PC-9 (cell line): ENCODE results near the gene METTL22. TPM values are rescaled to one million over a fixed set of nuclear protein-coding genes. Genes with fewer than 3 reads are reported as not detected.

Experiments
- BruUV-seq: library from RNA; stranded (reverse); fragments of 400-500 nt; replicated peaks from 2 replicates; lab custom pipeline; 2021; lab: Mats Ljungman, UMichigan
- CTCF ChIA-PET: fragments of 300-600 bp; sonication (Branson Sonifier 250); formaldehyde crosslinking; loops from one replicate; lab custom pipeline; 2022; ENCODE audit warnings: antibody characterized with exemption; lab: Charles Lee
- POLR2A ChIA-PET: fragments of 300-600 bp; sonication (Branson Sonifier 250); formaldehyde crosslinking; loops from one replicate; lab custom pipeline; 2022; ENCODE audit warnings: antibody characterized with exemption; ENCODE audit not compliant: unreplicated experiment; lab: Charles Lee
- DNase-seq, 2 experiments: peaks; one replicate each; pipeline versions ENCODE4 v3.0.0 to v3.0.0-alpha.2; 2015 to 2022; ENCODE audit warnings: mixed read lengths in 1 of 2
- H2AFZ ChIP-seq: fragments of 200-600 bp; sonication (generic); 2 replicates; pipeline ENCODE4 v1.8.1; 2017; ENCODE audit warnings: antibody characterized with exemption
- H3F3A ChIP-seq: fragments of 200-600 bp; sonication (generic); 2 replicates; pipeline ENCODE4 v1.8.1; 2017; ENCODE audit warnings: antibody characterized with exemption, mild to moderate bottlenecking, low read depth; ENCODE audit not compliant: insufficient read depth
- H3K27ac ChIP-seq: fragments of 200-600 bp; sonication (generic); 2 replicates; pipeline ENCODE4 v1.6.1; 2016; ENCODE audit warnings: mixed run types
- H3K27me3 ChIP-seq: fragments of 200-600 bp; sonication (generic); 2 replicates; pipeline ENCODE4 v1.6.1; 2016; ENCODE audit warnings: low read depth, mixed run types; ENCODE audit not compliant: insufficient read depth
- H3K36me3 ChIP-seq: fragments of 200-600 bp; sonication (generic); 2 replicates; pipeline ENCODE4 v1.6.1; 2016; ENCODE audit warnings: low read depth, mixed run types
- H3K4me1 ChIP-seq: fragments of 200-600 bp; sonication (generic); replicated peaks from 2 replicates; pipeline ENCODE4 v1.6.1; 2016; ENCODE audit warnings: mixed run types; ENCODE audit not compliant: insufficient read depth
- H3K4me2 ChIP-seq: fragments of 200-600 bp; sonication (generic); 2 replicates; pipeline ENCODE4 v1.6.1; 2017; ENCODE audit warnings: mixed run types
- H3K4me3 ChIP-seq: fragments of 200-600 bp; sonication (generic); 2 replicates; pipeline ENCODE4 v1.6.1; 2016; ENCODE audit warnings: mixed run types
- H3K79me2 ChIP-seq: fragments of 200-600 bp; sonication (generic); 2 replicates; pipeline ENCODE4 v1.6.1; 2017; ENCODE audit warnings: low read depth, mixed run types
- H3K9me2 ChIP-seq: fragments of 200-600 bp; sonication (generic); 2 replicates; pipeline ENCODE4 v1.8.1; 2017; ENCODE audit warnings: mild to moderate bottlenecking; ENCODE audit not compliant: insufficient read depth
- H3K9me3 ChIP-seq: fragments of 200-600 bp; sonication (generic); 2 replicates; pipeline ENCODE4 v1.8.1; 2016; ENCODE audit warnings: low read depth; ENCODE audit not compliant: insufficient read depth
- H4K20me1 ChIP-seq: fragments of 200-600 bp; sonication (generic); 2 replicates; pipeline ENCODE4 v1.8.1; 2017; ENCODE audit not compliant: insufficient read depth
- EZH2 ChIP-seq: fragments of 200-600 bp; sonication (generic); IDR thresholded peaks from 2 replicates; pipeline ENCODE4 v1.8.0; 2017; ENCODE audit warnings: antibody characterized with exemption, low read depth
- intact Hi-C: fragments of 100-400 bp; cut with micrococcal nuclease; formaldehyde crosslinking; loops from one replicate; pipeline ENCODE4 v1.10.0; 2022; ENCODE audit not compliant: unreplicated experiment
- total RNA-seq: library from RNA; stranded (reverse); gene quantifications from 2 replicates; pipeline ENCODE4 v1.2.3, GENCODE V29; 2021
- TF ChIP-seq, protein P1 (sequence below): fragments of 200-600 bp; sonication (generic); conservative IDR thresholded peaks from 2 replicates; pipeline ENCODE4 v1.6.1; 2017; ENCODE audit warnings: mixed run types, antibody characterized with exemption, mild to moderate bottlenecking, moderate library complexity

The METTL22 gene
- total RNA-seq, 1 experiment from 2014 or later, result 62.2 TPM

DNA sequence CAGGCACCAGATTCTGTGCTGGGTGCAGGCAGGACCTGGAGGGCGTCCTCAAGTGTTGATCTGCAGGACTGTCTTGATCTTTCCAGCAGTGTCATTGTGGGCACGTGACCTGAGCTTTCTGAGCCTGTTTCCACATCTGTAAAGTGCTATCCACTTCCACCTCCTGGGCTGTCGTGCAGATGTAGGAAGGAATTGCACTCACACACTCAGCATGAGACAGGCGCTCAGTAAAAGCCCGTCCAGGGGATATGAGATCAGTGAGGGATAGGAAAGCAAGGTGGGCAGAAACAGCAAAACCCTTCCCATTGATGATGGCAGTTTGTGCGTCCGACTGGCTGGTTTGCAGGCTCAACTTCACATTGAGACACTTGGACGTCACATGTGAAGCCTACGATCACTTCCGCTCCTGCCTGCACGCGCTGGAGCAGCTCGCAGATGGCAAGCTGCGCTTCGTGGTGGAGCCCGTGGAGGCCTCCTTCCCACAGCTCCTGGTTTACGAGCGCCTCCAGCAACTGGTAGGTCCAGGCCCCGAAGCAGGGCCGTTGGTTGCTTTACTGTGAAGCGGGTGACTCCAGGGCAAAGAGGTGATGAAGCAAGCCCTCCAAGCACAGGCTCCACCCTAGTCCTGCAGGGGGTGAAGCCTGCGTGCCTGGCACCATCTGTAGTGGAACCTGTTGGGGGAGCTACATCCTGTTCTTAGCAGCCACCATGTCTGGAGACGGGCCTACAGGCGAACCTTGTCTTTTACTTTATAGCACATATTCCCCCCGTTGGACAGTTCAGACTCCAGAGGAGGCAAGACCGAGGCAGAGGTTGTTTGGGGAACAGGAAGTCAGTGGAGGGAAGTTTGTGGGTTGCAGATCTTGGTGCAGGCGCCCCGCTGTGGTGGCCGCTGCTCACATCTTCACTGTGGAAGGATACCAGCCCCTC, 23.0 kb downstream of the METTL22 start:
- CTCF ChIA-PET, result no interaction called here
- no TSS peak for BruUV-seq
- no peak overlapping the region for H3K27ac ChIP-seq

DNA sequence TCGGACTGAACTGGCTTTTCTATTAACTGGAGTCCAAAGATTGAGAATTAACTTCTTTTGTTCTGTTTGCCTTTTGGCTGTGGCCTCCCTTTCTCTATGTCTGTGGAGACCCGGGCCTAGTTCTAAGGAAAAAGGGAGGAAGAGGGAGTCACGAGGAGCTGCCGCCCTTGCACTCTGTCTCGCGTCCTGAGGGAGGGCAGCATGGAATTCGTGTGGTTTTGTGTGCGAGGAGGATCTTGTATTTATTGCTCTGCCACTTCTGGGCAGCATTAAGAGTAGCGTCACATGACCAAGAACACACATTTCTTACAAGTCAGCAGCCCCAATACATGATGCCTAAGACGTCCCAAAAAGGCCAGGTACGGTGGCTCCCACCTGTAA, 23.6 kb downstream of the METTL22 start:
- Histone ChIP-seq H3K9me2 (no peaks in the 10 kb centered on the region), H3F3A (no peaks in the 10 kb centered on the region), H4K20me1 (no peaks in the 10 kb centered on the region), H3K4me1 (no peaks in the 10 kb centered on the region), H2AFZ (no peak overlapping the region), H3K79me2 (no peaks in the 10 kb centered on the region), H3K27ac (no peak overlapping the region), H3K36me3 (peaks cover 13% of the 10 kb centered on the region; the same call in 1 of the 2 replicates), H3K9me3 (no peaks in the 10 kb centered on the region), H3K4me2 (no peak overlapping the region), H3K27me3 (no peaks in the 10 kb centered on the region), H3K4me3 (no peak overlapping the region)
- intact Hi-C loops, result no loop called here
- no TSS peak for BruUV-seq
- TF ChIP-seq, protein P1, sequence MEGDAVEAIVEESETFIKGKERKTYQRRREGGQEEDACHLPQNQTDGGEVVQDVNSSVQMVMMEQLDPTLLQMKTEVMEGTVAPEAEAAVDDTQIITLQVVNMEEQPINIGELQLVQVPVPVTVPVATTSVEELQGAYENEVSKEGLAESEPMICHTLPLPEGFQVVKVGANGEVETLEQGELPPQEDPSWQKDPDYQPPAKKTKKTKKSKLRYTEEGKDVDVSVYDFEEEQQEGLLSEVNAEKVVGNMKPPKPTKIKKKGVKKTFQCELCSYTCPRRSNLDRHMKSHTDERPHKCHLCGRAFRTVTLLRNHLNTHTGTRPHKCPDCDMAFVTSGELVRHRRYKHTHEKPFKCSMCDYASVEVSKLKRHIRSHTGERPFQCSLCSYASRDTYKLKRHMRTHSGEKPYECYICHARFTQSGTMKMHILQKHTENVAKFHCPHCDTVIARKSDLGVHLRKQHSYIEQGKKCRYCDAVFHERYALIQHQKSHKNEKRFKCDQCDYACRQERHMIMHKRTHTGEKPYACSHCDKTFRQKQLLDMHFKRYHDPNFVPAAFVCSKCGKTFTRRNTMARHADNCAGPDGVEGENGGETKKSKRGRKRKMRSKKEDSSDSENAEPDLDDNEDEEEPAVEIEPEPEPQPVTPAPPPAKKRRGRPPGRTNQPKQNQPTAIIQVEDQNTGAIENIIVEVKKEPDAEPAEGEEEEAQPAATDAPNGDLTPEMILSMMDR, result no peak
- no peak for TF ChIP-seq EZH2
- ChIA-PET POLR2A (interaction anchor here (0.7 kb wide), 1 partner anchor 17 kb away, joined by 4 read pairs; no protein-coding TSS in a partner anchor), CTCF (no interaction called here)
- DNase-seq, result no peak

More for the DNA sequence above, 23.0 kb downstream of the METTL22 start:
- Histone ChIP-seq H3K79me2 (no peaks in the 10 kb centered on the region), H3K36me3 (peaks cover 13% of the 10 kb centered on the region; the same call in 1 of the 2 replicates), H4K20me1 (no peaks in the 10 kb centered on the region), H3K4me1 (no peaks in the 10 kb centered on the region), H3K9me2 (no peaks in the 10 kb centered on the region), H3K4me2 (no peak overlapping the region), H3F3A (no peaks in the 10 kb centered on the region), H3K27me3 (no peaks in the 10 kb centered on the region), H2AFZ (no peak overlapping the region), H3K4me3 (no peak overlapping the region), H3K9me3 (no peaks in the 10 kb centered on the region)
- POLR2A ChIA-PET, result no interaction called here
- DNase-seq, result no peak
- TF ChIP-seq, protein P1, result no peak
- intact Hi-C loops, result no loop called here

DNA sequence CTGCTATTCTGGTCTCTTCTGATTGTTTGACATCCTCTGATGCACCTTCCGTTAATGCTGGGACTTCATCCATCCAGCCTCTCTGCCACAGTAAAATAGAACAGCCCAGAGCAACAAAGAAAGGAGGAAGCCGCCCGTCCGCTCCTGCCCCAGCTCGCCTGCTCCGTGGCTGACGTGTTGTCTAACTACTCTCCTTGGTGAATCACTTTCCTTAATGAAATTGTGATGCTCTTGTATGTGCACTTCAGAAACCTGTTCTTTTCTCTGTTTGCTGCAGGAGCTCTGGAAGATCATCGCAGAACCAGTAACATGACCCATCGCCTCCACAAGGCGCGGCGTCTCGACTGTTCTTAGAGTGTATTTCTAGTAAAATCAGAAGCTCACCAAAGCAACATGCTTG, 24.3 kb downstream of the METTL22 start:
- no peak overlapping the region for H3K27ac ChIP-seq
- intact Hi-C loops, result no loop called here

More for the DNA sequence above, 24.3 kb downstream of the METTL22 start:
- no peaks in the 10 kb centered on the region for H3K79me2 ChIP-seq
- H3K4me1 ChIP-seq, result no peaks in the 10 kb centered on the region
- no peak for DNase-seq
- H3K4me3 ChIP-seq, result no peak overlapping the region
- H3K27me3 ChIP-seq, result no peaks in the 10 kb centered on the region
- H3F3A ChIP-seq, result no peaks in the 10 kb centered on the region
- peaks cover 13% of the 10 kb centered on the region; the same call in 1 of the 2 replicates for H3K36me3 ChIP-seq
- no peaks in the 10 kb centered on the region for H4K20me1 ChIP-seq
- H3K9me3 ChIP-seq, result no peaks in the 10 kb centered on the region
- H3K4me2 ChIP-seq, result no peak overlapping the region
- CTCF ChIA-PET, result no interaction called here
- POLR2A ChIA-PET, result interaction anchor here (0.7 kb wide), 1 partner anchor 18 kb away, joined by 4 read pairs; no protein-coding TSS in a partner anchor
- H2AFZ ChIP-seq, result no peak overlapping the region
- BruUV-seq, result no TSS peak
- TF ChIP-seq, protein P1, result no peak
- TF ChIP-seq EZH2, result no peak
- no peaks in the 10 kb centered on the region for H3K9me2 ChIP-seq
